GM12878 (cell line): ENCODE results near the gene SPRY4. TPM values are rescaled to one million over a fixed set of nuclear protein-coding genes. Genes with fewer than 3 reads are reported as not detected.
"Not testable (repeated sequence)": the region's sequence is repeated elsewhere in the genome, so short reads cannot be mapped to it uniquely, and the experiment has no call there.

Experiments
- ATAC-seq: fragments of 200-7000 bp; cut with Tn5 transposase; 3 replicates; pipeline ENCODE4 v1.9.1; 2020; ENCODE audit warnings: mild to moderate bottlenecking, moderate library complexity
- BruUV-seq: library from RNA; stranded (reverse); fragments of 400-500 nt; replicated peaks from 2 replicates; lab custom pipeline; 2021; lab: Mats Ljungman, UMichigan
- CTCF ChIA-PET: fragments of 300-600 bp; sonication (Branson Sonifier 250); formaldehyde crosslinking; extraction: SDS; loops from one replicate; lab custom pipeline; 2021; ENCODE audit warnings: inconsistent platforms; lab: Yijun Ruan, JAX
- POLR2A ChIA-PET: fragments of 350-600 bp; formaldehyde crosslinking; extraction: SDS; loops from one replicate; lab custom pipeline; 2021; ENCODE audit warnings: inconsistent platforms; lab: Charles Lee
- RAD21 ChIA-PET: fragments of 300-600 bp; sonication (Branson Sonifier 250); formaldehyde crosslinking; loops from one replicate; lab custom pipeline; 2023; ENCODE audit warnings: antibody characterized with exemption; ENCODE audit not compliant: unreplicated experiment; lab: Charles Lee
- SMC1A ChIA-PET: fragments of 300-600 bp; sonication (Branson Sonifier 250); formaldehyde crosslinking; loops from one replicate; lab custom pipeline; 2023; ENCODE audit not compliant: unreplicated experiment, uncharacterized antibody; lab: Charles Lee
- DNase-seq: peaks from one replicate; pipeline ENCODE4 v3.0.0-alpha.2; 2011; ENCODE audit warnings: low read depth, low spot score
- FAIRE-seq: peaks from 3 replicates; lab custom pipeline; 2011; peaks lifted over from hg19 to GRCh38; lab: Jason Lieb, UNC
- H2AFZ ChIP-seq: 2 replicates; pipeline ENCODE4 v1.6.0; 2011; ENCODE audit warnings: low read depth, low read length, control low read depth; ENCODE audit not compliant: control insufficient read depth
- H3K27ac ChIP-seq: 2 replicates; pipeline ENCODE4 v1.5.1; 2011; ENCODE audit warnings: control low read depth; ENCODE audit not compliant: control insufficient read depth, insufficient read depth
- H3K27me3 ChIP-seq, 2 experiments: replicated peaks in 1 of 2; 2 replicates each; pipeline versions ENCODE4 v1.6.0 to v1.6.1; 2011; ENCODE audit warnings: low read length in 1 of 2; ENCODE audit not compliant: control insufficient read depth in 2 of 2, insufficient read depth in 2 of 2
- H3K36me3 ChIP-seq, 2 experiments: 2 replicates each; pipeline ENCODE4 v1.5.1; 2011; ENCODE audit warnings: low read length in 1 of 2; ENCODE audit not compliant: control insufficient read depth in 2 of 2, insufficient read depth in 2 of 2
- H3K4me1 ChIP-seq: 2 replicates; pipeline ENCODE4 v1.6.1; 2011; ENCODE audit warnings: mild to moderate bottlenecking, low read length, moderate library complexity, mixed read lengths; ENCODE audit not compliant: control insufficient read depth, insufficient read depth
- H3K4me2 ChIP-seq: 2 replicates; pipeline ENCODE4 v1.6.0; 2011; ENCODE audit warnings: control low read depth; ENCODE audit not compliant: control insufficient read depth, insufficient read depth
- H3K4me3 ChIP-seq: fragments of 200-600 bp; sonication (generic); 2 replicates; pipeline ENCODE4 v1.5.1; 2016
- H3K79me2 ChIP-seq: 2 replicates; pipeline ENCODE4 v1.6.0; 2011; ENCODE audit warnings: low read length; ENCODE audit not compliant: control insufficient read depth, insufficient read depth
- H3K9ac ChIP-seq: 2 replicates; pipeline ENCODE4 v1.8.0; 2011; ENCODE audit warnings: low read length, control low read depth, mixed read lengths; ENCODE audit not compliant: control insufficient read depth, insufficient read depth
- H3K9me3 ChIP-seq: replicated peaks from 3 replicates; pipeline ENCODE4 v1.5.1; 2011; ENCODE audit warnings: mild to moderate bottlenecking, low read length; ENCODE audit not compliant: control insufficient read depth, insufficient read depth
- H4K20me1 ChIP-seq: 2 replicates; pipeline ENCODE4 v1.6.0; 2011; ENCODE audit not compliant: control insufficient read depth, insufficient read depth
- CBX5 ChIP-seq: sonication (generic); IDR thresholded peaks from 2 replicates; pipeline ENCODE4 v1.6.1; 2016; ENCODE audit warnings: low read depth, moderate library complexity, mild to moderate bottlenecking, inconsistent platforms
- NBN ChIP-seq: fragments of 450-650 bp; IDR thresholded peaks from 2 replicates; pipeline ENCODE4 v1.6.1; 2016
- NFIC ChIP-seq: IDR thresholded peaks from 2 replicates; pipeline ENCODE4 v1.6.1; 2012; ENCODE audit warnings: low read depth, mild to moderate bottlenecking, inconsistent platforms, low read length, moderate library complexity
- NFYA ChIP-seq: IDR thresholded peaks from 2 replicates; pipeline ENCODE4 v1.6.1; 2011; ENCODE audit warnings: low read depth, mild to moderate bottlenecking, low read length, improper control_type of control experiment, borderline replicate concordance
- ZNF384 ChIP-seq: IDR thresholded peaks from 2 replicates; pipeline ENCODE4 v1.6.1; 2012; ENCODE audit warnings: low read depth, mild to moderate bottlenecking, low read length, improper control_type of control experiment, borderline replicate concordance
- WGBS: methylation state at CpG from one replicate; pipeline ENCODE4 v1.1.6; 2016; ENCODE audit warnings: low lambda C conversion rate; ENCODE audit not compliant: insufficient replicate concordance, insufficient coverage; ENCODE audit errors: missing lambda C conversion rate; 5-methylcytosine and 5-hydroxymethylcytosine counted together
- in situ Hi-C: fragments of 300-500 bp; cut with MboI; formaldehyde crosslinking; loops from 9 replicates; pipeline ENCODE4 v1.14.3; 2018; ENCODE audit warnings: mixed read lengths
- intact Hi-C: fragments of 100-400 bp; cut with micrococcal nuclease; formaldehyde crosslinking; loops from one replicate; pipeline ENCODE4 v1.14.2; 2022; ENCODE audit not compliant: unreplicated experiment
- polyA plus RNA-seq, 11 experiments: library from polyadenylated mRNA; depleted of rRNA in 4 of 11; unstranded in 6 of 11; stranded (reverse) in 5 of 11; fragments of >200 nt; fragmentation: Nextera tagmentation in 4 of 11; fragmentation: Illumina TruSeq in 1 of 11; extraction: Ambion mirVana in 4 of 11; extraction: Trizol in 1 of 11; gene quantifications; 1 replicate in 1 of 11; 2 replicates in 10 of 11; pipeline versions ENCODE4 v1.2.1 to v1.2.3, GENCODE V29; 2011 to 2016; ENCODE audit warnings: inconsistent platforms in 2 of 11, missing spikeins in 2 of 11, low read depth in 1 of 11
- total RNA-seq, 4 experiments: library from RNA; depleted of rRNA in 3 of 4; stranded (reverse); fragments of >200 nt in 3 of 4; fragmentation: Illumina TruSeq in 1 of 4; extraction: Trizol in 1 of 4; gene quantifications; 2 replicates each; pipeline versions ENCODE4 v1.2.1 to v1.2.3, GENCODE V29; 2013 to 2021
- TF ChIP-seq, protein P1 (sequence below): fragments of 450-650 bp; IDR thresholded peaks from 2 replicates; pipeline ENCODE4 v1.6.1; 2017; ENCODE audit warnings: mild to moderate bottlenecking, low read depth, inconsistent platforms; ENCODE audit not compliant: poor library complexity, severe bottlenecking
- TF ChIP-seq, protein P2 (sequence below): fragments of 450-650 bp; IDR thresholded peaks from 2 replicates; pipeline ENCODE4 v1.6.1; 2014; ENCODE audit warnings: mild to moderate bottlenecking
- TF ChIP-seq, protein P3 (sequence below): fragments of 450-650 bp; IDR thresholded peaks from 2 replicates; pipeline ENCODE4 v1.6.1; 2017; ENCODE audit warnings: antibody characterized with exemption, mild to moderate bottlenecking, moderate library complexity
- TF ChIP-seq, protein P4 (sequence below): IDR thresholded peaks from 2 replicates; pipeline ENCODE4 v1.6.1; 2012; ENCODE audit warnings: low read depth, low read length, improper control_type of control experiment

SPRY4 gene
- total and polyA plus RNA-seq, 10 of the 15 experiments (the other 5 are each of a cell fraction or from before 2014, with no cell fraction given), result 0.04 to 1.4 (median 0.18) TPM; not detected in 1

DNA sequence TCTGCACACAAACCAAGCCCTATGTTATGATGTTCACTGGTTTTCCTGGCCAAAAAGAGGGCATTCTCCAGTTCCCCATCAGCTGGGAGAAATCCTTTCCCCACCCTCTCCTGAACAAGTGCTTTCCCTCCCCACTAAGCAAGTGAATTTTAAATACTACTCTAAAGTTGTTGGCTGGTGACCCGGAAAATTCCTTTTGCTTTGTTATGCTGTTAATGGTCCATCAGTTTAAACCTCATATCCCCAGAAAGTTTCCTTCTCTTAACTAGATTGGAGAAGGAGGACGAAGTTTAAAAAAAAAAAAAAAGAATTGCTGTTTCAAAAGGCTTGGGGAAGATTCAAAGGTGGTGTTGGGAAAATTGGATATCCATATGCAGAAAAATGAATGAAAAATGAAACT lies 21.9 kb upstream of the SPRY4 start:
- RAD21 ChIA-PET, result no interaction called here
- no TSS peak for BruUV-seq
- no peaks in the 10 kb centered on the region for H3K27me3 ChIP-seq
- WGBS, result 50% methylated on average over 2 of the region's 2 CpGs
- H3K79me2 ChIP-seq, result no peaks in the 10 kb centered on the region
- H3K4me2 ChIP-seq, result no peak overlapping the region
- no peak overlapping the region for H3K9ac ChIP-seq
- H2AFZ ChIP-seq, result no peak overlapping the region
- H3K4me3 ChIP-seq, result no peak overlapping the region
- H3K36me3 ChIP-seq, result no peaks in the 10 kb centered on the region
- H3K27ac ChIP-seq, result no peak overlapping the region
- no peaks in the 10 kb centered on the region for H3K4me1 ChIP-seq
- POLR2A ChIA-PET, result no interaction called here
- FAIRE-seq (no peak), ATAC-seq (no peak), DNase-seq (no peak)
- intact Hi-C loops (no loop called here), in situ Hi-C loops (no loop called here)
- no peaks in the 10 kb centered on the region for H4K20me1 ChIP-seq
- SMC1A ChIA-PET, result no interaction called here
- CTCF ChIA-PET, result no interaction called here
- TF ChIP-seq, protein P1, sequence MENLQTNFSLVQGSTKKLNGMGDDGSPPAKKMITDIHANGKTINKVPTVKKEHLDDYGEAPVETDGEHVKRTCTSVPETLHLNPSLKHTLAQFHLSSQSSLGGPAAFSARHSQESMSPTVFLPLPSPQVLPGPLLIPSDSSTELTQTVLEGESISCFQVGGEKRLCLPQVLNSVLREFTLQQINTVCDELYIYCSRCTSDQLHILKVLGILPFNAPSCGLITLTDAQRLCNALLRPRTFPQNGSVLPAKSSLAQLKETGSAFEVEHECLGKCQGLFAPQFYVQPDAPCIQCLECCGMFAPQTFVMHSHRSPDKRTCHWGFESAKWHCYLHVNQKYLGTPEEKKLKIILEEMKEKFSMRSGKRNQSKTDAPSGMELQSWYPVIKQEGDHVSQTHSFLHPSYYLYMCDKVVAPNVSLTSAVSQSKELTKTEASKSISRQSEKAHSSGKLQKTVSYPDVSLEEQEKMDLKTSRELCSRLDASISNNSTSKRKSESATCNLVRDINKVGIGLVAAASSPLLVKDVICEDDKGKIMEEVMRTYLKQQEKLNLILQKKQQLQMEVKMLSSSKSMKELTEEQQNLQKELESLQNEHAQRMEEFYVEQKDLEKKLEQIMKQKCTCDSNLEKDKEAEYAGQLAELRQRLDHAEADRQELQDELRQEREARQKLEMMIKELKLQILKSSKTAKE, result no peak
- TF ChIP-seq CBX5, result no peak
- no peak for TF ChIP-seq NFYA
- TF ChIP-seq, protein P2, sequence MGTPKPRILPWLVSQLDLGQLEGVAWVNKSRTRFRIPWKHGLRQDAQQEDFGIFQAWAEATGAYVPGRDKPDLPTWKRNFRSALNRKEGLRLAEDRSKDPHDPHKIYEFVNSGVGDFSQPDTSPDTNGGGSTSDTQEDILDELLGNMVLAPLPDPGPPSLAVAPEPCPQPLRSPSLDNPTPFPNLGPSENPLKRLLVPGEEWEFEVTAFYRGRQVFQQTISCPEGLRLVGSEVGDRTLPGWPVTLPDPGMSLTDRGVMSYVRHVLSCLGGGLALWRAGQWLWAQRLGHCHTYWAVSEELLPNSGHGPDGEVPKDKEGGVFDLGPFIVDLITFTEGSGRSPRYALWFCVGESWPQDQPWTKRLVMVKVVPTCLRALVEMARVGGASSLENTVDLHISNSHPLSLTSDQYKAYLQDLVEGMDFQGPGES, result no peak
- no peak for TF ChIP-seq ZNF384
- TF ChIP-seq NBN, result no peak
- TF ChIP-seq, protein P3, sequence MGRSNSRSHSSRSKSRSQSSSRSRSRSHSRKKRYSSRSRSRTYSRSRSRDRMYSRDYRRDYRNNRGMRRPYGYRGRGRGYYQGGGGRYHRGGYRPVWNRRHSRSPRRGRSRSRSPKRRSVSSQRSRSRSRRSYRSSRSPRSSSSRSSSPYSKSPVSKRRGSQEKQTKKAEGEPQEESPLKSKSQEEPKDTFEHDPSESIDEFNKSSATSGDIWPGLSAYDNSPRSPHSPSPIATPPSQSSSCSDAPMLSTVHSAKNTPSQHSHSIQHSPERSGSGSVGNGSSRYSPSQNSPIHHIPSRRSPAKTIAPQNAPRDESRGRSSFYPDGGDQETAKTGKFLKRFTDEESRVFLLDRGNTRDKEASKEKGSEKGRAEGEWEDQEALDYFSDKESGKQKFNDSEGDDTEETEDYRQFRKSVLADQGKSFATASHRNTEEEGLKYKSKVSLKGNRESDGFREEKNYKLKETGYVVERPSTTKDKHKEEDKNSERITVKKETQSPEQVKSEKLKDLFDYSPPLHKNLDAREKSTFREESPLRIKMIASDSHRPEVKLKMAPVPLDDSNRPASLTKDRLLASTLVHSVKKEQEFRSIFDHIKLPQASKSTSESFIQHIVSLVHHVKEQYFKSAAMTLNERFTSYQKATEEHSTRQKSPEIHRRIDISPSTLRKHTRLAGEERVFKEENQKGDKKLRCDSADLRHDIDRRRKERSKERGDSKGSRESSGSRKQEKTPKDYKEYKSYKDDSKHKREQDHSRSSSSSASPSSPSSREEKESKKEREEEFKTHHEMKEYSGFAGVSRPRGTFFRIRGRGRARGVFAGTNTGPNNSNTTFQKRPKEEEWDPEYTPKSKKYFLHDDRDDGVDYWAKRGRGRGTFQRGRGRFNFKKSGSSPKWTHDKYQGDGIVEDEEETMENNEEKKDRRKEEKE, result no peak
- no peak for TF ChIP-seq NFIC
- TF ChIP-seq, protein P4, sequence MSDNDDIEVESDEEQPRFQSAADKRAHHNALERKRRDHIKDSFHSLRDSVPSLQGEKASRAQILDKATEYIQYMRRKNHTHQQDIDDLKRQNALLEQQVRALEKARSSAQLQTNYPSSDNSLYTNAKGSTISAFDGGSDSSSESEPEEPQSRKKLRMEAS, result no peak
- peaks cover 4% of the 10 kb centered on the region; the same call in 1 of the 3 replicates for H3K9me3 ChIP-seq

DNA sequence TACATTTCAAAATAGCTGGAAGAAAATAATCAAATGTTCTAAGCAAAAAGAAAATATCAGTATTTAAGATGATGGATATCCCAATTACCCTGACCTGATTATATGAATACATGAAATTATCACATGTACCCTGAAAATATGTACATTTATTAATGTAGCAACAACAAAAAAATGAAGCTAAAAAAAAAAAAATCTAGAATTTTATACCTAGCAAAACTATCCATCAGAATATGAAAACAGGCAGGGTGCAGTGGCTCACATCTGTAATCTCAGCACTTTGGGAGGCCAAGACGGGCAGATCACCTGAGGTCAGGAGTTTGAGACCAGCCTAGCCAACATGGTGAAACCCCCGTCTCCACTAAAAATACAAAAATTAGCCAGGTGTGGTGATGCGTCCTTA lies 20.1 kb upstream of the SPRY4 start:
- H3K4me3 ChIP-seq, BruUV-seq, H3K27ac ChIP-seq, H3K4me2 ChIP-seq, FAIRE-seq, H3K9ac ChIP-seq, H2AFZ ChIP-seq, H4K20me1 ChIP-seq, in situ Hi-C loops, RAD21 ChIA-PET, ATAC-seq, DNase-seq, H3K36me3 ChIP-seq, H3K9me3 ChIP-seq, H3K4me1 ChIP-seq, intact Hi-C loops, H3K27me3 ChIP-seq, H3K79me2 ChIP-seq: not testable (repeated sequence)
- SMC1A ChIA-PET, result interaction anchor here (0.6 kb wide), 1 partner anchor 17 kb away, joined by 4 read pairs; no protein-coding TSS in a partner anchor
- CTCF ChIA-PET, result interaction anchor here (1.5 kb wide), 1 partner anchor 18 kb away, joined by 4 read pairs; no protein-coding TSS in a partner anchor
- WGBS, result 72% methylated on average over 3 of the region's 3 CpGs
- POLR2A ChIA-PET, result interaction anchor here (0.6 kb wide), 1 partner anchor 15 kb away, joined by 3 read pairs; no protein-coding TSS in a partner anchor
